Peyer's patch (tissue), 4 donors: ENCODE results near the gene TSGA10IP.

Experiments
- CTCF ChIP-seq, 6 experiments: fragments of 450-650 bp in 4 of 6; fragments of 200-600 bp in 2 of 6; sonication (generic) in 1 of 6; IDR thresholded peaks; one replicate each; pipeline ENCODE4 v1.5.1; 2017 to 2019; ENCODE audit warnings: antibody characterized with exemption in 6 of 6, mild to moderate bottlenecking in 3 of 6, moderate library complexity in 1 of 6
- POLR2A ChIP-seq, 2 donors: fragments of 450-650 bp; IDR thresholded peaks; one replicate each; pipeline ENCODE4 v1.5.1; 2017; ENCODE audit warnings: antibody characterized with exemption in 2 of 2, mild to moderate bottlenecking in 2 of 2, moderate library complexity in 2 of 2

- TF ChIP-seq CTCF (IDR thresholded peaks at IDR 0.05) = no peak
- TF ChIP-seq POLR2A (IDR thresholded peaks at IDR 0.05) = no peak
Observed at GRCh38 chr11:65931773-65932557, 13.3 kb upstream of the TSGA10IP start.
